ENCODE data around the gene IFT57.
A peak's percentile ranks its signal among the peaks of the same experiment; 100 is the strongest.
"Not testable (repeated sequence)": the region's sequence is repeated elsewhere in the genome, so short reads cannot be mapped to it uniquely, and the experiment has no call there.

The IFT57 gene

DNA sequence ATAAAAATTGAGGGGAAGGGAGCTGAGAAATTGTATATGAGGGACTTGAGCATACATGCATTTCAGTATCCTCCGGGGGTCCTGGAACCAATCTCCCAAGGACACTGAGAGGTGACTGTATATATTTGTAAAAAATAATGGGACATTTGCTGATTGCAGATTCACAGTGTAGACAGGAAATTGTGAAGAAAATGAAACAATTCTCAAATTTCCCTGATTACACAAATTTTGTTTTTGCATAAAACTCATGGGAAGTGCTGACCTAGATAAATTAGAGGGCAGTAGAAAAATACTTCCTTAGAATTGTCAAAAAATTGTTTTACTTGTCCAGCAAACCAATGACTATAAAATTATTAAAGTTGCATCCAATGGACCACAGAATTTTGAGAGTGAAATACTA, 64.0 kb downstream of the IFT57 start:
- DNase-seq, result no peak

DNA sequence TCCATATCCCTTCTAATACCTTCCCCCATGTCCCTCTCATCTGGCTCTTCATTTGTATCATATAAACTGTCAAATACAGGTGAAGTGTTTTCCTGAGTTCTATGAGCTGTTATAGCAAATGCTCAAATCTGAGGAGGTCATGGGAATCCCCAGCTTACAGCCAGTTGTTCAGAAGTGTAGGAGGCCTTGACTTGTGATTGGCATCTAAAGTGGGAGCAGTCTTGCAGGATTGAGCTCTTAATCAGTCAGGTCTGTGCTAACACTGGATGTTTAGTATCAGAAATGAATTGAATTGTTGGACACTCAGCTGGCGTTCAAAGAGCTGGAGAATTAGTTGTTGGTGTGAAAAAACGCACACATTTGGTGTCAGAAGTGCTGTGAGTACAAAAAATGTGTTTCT, 65.0 kb downstream of the IFT57 start:
- DNase-seq, result no peak

DNA sequence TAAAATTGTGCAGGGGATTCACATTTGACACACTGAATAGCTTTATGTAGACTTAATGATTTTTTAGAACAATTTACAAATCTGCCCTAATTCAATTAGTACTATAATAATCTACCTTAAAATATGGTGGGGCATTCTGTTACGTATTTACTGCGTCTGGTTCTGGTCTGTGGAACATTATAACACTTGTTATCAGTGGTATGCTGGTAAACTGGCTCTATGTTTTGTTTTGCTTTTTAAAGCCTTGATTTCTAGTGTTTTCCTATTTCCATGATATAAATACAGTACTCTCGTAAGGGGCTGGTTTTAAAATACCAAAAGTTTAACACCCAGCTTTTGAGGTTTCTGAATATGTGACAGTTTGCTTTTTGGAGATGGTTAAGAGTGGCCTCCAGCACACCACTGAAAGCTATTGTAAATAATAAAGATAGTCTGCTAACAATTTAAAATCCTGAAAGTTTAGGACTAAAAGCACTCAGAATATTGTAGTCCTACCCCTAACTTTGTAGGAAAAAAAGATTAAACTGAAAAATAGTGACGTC, 65.8 kb downstream of the IFT57 start:
- no peak for DNase-seq

DNA sequence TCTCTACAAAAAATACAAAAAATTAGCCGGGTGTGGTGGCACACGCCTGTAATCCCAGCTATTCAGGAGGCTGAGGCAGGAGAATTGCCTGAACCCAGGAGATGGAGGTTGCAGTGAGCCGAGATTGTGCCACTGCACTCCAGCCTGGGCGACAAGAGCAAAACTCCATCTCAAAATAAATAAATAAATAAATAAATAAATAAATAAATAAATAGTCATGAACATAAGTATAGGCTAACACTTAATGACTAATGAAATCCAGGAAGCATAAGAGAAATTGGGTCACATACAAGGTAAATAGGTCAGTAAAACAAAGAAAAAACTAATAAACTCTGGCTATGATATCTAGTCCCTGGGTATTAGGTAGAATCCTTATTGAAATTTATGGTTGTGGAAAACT, 66.6 kb downstream of the IFT57 start:
- DNase-seq, result not testable (repeated sequence)

DNA sequence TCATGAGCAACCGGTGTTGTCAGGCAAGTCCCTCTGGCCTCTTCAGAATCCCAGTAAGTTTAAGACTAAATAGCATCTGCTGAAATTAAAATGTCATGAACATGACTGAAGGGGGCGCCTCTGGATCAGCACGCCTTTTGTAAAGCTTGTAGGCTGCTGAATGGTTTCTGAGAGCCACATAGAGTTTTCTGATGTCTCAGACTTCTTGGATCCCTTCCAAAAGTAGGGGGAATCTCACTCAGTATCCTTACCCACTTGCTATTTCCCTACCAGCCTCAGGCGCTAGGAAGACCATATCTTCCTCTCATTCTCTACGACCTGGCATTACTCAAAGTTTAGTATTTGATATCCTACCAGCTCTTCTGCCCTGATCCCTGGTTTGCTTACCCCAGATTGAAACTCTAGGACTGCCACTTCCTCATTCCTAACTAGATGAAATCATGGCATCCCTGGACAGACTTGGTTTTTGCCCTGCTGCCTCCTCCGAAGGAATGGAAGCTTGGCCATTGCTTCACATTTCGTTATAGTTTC, 68.7 kb downstream of the IFT57 start:
- peak; percentile 18 for DNase-seq

DNA sequence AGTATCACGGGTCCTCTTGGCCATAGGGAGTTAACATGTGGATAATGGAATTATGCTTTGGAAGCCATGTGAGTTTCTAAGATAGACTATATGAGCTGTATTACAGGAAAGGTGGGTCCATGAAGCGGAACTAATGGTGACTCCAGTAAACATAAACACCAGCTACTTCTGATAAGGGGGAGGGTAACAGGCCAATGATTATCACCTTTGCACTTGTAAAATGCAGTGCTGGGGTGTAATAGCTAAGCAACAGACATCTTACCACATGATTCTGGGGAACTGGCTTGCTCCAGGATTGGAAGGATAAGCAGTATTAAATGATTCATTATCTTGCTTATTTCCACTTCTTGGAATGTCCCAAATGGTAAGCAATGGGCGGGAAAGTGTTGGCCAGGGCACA, 70.0 kb downstream of the IFT57 start:
- no peak for DNase-seq

DNA sequence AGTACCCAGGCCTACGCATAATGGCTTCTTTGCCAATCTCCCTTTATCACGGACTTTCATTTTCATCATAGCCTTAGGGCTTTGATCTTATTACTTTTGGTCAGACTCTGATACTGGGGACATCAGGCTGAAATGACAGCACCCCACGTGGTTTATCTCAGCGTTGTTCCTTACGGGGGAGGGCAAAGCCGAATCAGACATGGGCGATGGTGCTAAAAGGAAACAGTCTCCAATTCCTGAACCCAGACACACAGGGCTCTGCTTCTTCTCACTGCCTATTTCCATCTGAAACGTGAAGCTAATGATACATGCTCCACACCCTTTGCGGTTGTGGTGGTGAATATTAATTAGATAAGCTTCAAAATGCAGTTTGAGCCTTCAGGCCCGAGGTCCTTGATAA, 72.0 kb downstream of the IFT57 start:
- DNase-seq, result no peak

DNA sequence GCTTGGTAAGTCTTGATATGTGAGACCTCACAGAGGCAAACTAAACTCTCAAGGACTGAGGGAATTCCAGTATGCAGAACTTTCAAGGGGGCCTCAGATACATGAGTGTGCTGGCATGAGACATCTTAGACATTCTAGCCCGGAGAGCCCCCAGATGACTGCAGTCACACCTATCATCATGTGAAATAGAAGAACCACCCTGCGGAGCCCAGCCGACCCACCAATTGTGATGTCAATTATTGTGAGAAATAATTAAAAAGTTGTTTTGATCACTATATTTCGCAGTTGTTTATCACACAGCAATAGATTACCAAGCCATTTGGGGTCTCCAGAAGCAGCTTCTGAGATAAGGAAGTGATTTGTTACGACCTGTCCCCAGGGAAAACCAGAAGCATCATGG, 76.1 kb downstream of the IFT57 start:
- no peak for DNase-seq

DNA sequence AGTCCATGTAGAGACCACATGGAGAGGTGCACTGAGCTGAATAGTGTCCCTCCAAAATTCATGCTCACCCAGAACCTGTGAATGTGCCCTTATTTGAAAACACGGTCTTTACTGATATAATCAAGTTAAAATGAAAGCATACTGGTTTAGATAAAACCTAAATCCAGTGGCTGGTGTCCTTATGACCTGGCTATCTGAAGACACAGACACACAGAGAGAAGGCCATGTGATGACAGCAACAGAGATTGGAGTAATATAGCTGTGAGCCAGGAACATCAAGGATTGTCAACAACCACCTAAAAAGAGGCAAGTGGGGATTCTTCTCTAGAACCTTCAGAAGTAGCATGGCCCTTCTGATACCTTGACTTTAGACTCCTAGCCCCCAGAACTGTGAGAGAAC, 76.6 kb downstream of the IFT57 start:
- DNase-seq, result no peak

DNA sequence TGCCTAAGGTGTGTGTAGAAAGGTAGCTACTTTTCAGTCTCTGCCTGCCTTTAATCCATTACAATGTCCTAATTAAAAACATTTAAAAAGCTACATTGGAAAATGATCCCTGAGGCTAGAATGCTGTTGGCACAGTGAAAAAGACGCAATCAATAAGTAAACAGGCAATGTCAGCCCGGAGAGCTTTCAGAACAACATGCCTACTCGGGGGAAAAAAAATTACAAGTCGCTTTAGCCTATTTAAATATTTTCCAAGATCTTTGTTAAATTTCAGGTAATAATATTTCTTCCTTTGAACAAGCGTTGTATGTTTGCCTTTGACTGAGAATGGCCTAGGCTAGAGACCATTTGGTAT, 84.8 kb downstream of the IFT57 start:
- DNase-seq, result no peak

DNA sequence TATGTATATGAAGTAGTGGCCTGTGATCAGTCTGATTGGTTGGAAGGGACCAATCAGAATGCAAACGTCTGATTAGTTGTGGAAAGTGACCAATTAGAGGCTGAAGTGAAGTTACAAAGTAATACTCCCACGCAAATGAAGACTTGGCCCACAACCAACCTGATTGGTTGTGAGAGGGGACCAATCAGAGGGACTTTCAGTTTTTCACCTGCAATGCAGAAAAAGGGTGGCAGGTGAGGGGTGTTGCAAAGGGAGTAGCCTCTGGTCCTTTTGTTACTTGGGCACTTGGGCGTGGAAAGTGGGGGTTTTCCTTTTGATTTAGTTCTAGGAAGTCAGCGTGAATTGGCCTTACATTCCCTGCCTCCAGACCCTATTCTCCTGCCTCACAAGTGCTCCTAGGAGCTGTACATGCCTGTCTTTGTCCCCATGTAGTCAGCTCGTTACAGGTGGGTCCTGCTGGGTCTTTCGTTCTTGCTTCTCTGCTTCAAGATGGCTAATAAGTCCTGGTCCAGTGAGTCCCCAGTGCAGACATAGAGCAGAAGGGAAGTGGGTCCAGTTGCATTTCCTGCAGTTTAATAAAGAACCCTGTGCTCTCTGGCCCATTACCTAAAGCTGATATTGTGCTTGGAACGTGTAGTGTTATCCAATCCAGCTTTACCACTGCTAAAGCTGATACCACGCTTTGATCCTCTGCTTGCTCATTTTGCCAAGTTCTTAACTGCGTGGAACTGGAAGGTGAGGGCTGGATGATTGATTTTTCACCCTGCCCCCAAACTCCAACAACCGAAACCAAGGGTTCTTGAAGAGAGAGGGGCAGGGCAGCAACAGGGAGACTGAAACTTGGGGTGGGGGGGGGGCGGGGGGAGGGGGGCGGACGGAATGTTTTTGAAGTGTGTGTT, 85.4 kb downstream of the IFT57 start:
- no peak for DNase-seq

DNA sequence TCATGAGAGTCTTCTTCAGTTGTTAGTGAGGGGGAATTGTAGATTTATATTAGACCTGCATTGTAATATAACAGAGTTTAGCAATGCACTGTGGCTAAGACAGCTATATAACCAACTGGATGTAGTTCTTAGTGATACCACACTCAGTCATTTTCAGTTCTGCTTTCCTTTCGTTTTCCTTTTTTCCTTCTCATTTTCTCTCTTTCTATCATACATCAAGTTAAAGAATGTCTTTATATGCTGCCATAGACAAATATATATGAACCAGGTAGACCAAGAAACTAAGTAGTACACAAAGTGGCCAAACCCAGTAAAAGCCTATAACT, 87.7 kb downstream of the IFT57 start:
- DNase-seq, result no peak

DNA sequence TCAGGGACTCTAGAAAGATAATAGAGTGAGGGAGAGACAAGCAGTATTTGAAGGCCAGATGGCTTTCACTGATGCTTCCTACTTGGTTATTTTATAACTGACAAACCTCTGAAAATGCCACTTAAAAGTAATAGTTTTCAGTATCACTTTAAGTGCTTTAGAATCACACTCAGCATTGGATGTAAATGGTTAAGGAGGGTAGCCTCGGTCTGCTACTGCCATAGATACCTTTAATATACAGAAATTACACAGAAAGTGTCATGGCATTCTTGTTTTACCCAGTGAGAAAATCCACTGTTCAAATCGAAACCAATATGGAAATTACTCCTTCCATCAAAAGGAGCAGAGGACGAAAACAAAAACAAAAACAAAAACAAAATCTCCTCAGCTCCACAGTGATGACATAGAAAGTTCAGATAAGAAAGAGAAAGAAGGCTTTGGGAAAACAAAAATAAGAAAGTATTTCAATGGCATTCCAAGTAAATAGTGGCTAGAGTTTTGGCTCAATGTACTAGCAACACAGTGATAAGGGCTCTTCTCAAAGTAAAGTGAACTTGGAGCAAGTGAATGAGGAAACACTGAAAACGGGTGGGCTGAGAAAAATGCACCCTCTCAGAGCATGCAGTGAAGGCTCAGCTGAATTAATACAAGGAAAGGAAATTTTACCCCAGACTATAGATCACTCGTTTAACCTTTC, 88.2 kb downstream of the IFT57 start:
- DNase-seq, result no peak

DNA sequence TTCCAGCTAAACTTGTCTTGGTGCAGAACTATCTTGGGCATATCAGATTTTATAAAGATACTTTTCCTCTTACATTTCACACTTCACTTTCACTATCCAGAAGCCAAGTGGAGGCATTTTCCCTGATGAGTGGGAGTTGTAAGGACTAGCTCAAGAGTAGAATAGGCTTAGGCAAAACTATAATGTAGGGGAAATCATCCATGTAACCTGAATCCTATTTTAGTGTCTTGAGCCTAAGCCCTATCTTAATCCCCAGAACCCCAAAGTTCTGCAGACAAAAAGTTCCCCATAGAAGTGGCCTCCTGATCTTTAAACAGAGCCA, 89.2 kb downstream of the IFT57 start:
- DNase-seq, result no peak

DNA sequence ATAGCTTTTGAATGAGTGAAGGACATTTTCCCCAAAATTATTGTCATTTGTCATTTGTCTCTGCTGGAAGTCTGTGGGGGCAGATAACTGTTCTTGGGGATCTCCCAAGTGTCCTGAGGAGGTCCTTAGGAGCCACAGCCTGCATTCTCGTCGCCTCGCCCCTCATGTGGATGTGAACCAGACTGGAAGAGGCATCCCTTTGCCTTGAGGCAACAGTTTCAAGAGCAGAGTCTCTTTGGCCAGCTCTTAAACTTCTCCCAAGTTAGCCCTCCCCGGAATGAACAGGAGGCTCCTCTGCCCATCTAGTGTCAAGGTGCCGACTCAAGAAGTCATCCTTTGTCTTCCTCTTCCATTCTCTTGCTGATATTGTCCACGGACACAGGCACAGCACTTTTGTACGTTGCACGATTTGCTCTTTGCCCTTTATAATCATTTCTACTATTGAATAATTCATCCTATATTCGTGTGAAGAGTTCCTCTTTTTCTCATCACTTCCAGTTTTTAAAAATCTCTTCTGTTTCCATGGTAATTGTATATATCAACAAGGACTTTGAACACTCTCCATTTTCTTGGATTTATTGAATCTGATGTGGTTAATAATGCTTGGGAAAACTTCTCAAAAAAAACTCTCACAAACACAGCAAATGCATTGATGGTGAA, 90.6 kb downstream of the IFT57 start:
- DNase-seq, result no peak

DNA sequence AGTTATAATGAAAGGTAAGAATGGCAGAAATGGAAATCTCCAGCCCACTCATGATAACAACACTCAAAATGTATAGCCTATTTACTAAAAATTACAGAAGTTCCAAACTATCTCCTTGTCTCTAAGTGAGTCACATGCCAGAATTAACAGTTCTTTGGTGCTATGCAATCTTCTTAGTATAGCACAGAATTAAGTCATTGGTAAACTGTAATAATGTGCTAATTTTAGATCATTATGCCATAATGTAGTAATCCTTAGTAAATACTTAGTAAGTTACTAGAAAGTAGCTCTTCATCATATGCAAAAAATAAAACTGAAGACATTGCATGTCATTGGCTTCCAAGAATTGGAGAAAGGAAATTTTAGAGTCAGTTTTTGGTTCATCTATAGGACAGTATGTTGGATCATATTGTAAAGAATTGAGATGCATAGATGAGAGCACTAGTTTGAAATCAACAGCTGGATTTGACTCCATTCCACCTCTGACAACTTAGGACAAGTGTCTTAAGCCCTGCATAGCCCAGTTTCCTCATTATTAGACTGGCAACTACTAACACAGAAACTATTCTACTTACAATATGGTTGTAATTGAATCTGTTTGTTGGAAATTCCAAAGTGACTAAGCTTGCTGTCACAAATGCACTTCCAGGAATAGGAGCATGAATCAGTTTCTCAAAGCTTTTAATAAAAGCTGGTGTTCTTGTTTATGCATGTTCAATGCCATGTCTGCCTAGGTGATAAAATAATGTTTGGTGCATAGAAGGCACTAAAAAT, 91.3 kb downstream of the IFT57 start:
- DNase-seq, result no peak

DNA sequence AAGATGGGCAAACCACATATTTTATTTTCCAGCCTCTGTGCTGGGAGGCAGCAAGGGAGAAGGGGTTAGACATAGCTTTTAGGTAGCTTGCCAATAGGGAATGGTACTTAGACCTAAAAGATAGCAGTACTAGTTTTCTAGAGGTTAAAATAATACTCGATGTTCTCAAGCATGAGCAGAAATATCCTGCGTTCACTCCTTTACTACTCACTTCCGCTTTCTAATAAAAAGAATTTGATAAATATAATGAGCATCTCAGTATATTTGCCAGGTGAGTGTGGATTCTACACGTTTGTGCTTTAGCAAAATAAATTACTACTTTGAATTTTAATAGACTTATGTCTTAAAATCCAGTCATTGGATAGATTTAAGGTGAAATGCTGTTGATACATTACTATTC, 92.0 kb downstream of the IFT57 start:
- DNase-seq, result no peak

DNA sequence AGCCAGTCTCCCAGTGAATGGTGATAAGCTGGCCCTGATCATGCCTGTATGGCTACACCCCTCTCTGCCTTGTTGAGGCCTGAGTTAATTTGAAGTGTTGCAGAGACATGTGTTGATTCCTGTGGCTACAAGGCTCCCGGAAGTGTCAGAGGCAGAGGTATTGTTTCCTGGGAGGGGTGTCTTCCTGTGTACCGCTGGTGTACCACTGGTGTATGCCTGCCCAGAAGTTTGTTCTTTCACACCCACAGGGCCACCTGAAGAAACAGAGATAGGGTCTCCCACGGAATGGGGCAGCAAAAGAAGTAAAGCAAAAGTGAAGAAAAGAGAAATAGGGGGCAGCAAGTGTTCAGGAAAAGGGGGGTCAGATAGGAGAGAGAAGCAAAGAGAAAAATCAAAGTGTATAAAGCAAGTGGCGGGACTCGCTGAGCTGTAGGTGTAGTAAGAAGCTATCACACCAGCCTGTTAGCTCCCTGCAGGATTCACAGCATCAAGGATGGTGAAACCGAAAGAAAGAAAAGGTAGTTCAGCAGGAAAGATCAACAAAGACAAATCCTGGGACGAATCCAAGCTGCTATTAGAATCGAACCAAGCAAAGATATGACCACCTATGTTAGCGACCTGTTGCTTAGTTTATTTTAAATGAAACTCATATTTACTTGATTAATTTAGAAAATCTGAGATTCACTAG, 94.8 kb downstream of the IFT57 start:
- DNase-seq, result peak; percentile 66

DNA sequence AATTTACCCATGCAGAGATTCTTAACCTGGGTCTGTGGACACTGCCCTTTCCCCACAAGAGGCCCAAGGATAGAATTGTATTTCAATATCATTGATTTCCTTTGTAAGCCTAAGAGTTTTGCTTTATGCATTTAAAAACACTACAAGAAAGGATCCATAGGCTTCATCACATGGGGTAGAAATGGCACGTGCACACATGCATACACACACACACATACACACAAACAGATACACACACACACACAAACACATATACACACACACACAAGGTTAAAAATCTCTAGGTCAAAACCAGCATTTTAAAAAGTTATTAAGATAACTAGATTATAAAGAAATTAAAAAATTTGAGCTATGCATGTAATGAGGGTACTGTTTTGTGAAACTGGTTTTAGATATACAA, 95.9 kb downstream of the IFT57 start:
- no peak for DNase-seq

DNA sequence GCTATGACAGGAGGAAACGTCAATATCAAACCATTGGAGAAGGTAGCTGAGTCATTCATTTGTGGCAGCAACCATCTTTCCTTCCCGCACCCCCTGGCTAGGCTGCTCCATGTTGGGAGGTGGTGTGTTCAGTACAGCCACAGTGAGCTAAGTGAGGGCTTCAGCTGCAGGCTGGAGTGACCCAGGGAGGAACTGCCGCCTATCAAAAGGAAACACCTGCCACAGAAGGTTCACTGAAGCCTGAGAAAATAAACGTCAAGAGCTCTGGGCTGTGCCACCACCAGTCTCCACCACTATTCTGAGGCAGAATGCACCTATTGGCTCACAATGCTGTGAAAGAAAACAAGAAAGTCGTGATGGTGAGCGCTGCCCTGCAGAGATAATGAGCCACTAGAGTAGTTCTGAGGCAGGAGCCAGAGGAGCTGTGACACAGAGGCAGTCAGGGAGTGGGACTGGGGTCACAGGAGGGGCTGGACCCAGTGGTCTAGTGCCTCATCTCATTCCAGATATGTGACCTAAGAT, 96.6 kb downstream of the IFT57 start:
- peak; percentile 44 for DNase-seq

DNA sequence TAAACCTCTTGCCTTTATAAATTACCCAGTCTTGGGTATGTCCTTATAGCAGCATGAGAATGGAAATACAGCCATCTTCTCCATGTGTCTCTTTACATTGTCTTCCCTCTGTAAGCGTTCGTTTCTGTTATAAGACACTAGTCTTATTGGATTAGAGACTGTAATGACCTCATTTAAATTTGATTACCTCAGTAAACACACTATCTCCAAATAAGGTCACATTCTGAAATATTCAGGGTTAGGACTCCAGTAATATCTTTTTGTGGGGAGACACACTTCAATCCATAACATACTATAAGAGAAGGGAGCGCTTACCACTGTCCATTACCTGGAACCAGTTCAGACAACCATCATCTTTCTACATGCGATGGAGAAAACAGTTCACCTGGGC, 97.1 kb downstream of the IFT57 start:
- DNase-seq, result no peak
